Endothelial cell (in vitro differentiated cells): ENCODE measurements around the gene UTF1. TPM values are rescaled to one million over a fixed set of nuclear protein-coding genes. Genes with fewer than 3 reads are reported as not detected.
"Not testable (repeated sequence)": the region's sequence is repeated elsewhere in the genome, so short reads cannot be mapped to it uniquely, and the experiment has no call there.

Experiments
- DNase-seq: peaks from one replicate; pipeline ENCODE4 v3.0.0; 2021; ENCODE audit warnings: low spot score
- H3K27ac Mint-ChIP-seq: one replicate; pipeline ENCODE4 v1.8.0; 2021; ENCODE audit warnings: mixed read lengths, inconsistent platforms; ENCODE audit not compliant: unreplicated experiment
- H3K27me3 Mint-ChIP-seq: one replicate; pipeline ENCODE4 v1.8.0; 2021; ENCODE audit warnings: mild to moderate bottlenecking, moderate library complexity, mixed read lengths, inconsistent platforms; ENCODE audit not compliant: unreplicated experiment
- H3K36me3 Mint-ChIP-seq: one replicate; pipeline ENCODE4 v1.8.0; 2021; ENCODE audit warnings: mild to moderate bottlenecking, low read depth, mixed read lengths, inconsistent platforms; ENCODE audit not compliant: unreplicated experiment
- H3K4me1 Mint-ChIP-seq: one replicate; pipeline ENCODE4 v1.8.0; 2021; ENCODE audit warnings: mild to moderate bottlenecking, mixed read lengths, inconsistent platforms; ENCODE audit not compliant: unreplicated experiment
- H3K4me3 Mint-ChIP-seq: one replicate; pipeline ENCODE4 v1.8.0; 2021; ENCODE audit warnings: mild to moderate bottlenecking, mixed read lengths, inconsistent platforms; ENCODE audit not compliant: unreplicated experiment
- H3K9me3 Mint-ChIP-seq: one replicate; pipeline ENCODE4 v1.8.0; 2021; ENCODE audit warnings: mixed read lengths, inconsistent platforms; ENCODE audit not compliant: unreplicated experiment
- total RNA-seq: library from RNA; stranded (reverse); fragmentation: NEBNext Ultra II Directional; extraction: Animal tissue kit (Norgen Biotek cat#: 25700); gene quantifications from one replicate; pipeline ENCODE4 v1.2.1, GENCODE V29; 2021; ENCODE audit not compliant: unreplicated experiment
- TF ChIP-seq, protein P1 (sequence below): fragments of 200-600 bp; sonication (generic); IDR thresholded peaks from one replicate; pipeline ENCODE4 v1.5.0; 2021; ENCODE audit warnings: antibody characterized with exemption; ENCODE audit not compliant: unreplicated experiment

Gene UTF1
- total RNA-seq, 1 donor from 2014 or later = 0.38 TPM

DNA sequence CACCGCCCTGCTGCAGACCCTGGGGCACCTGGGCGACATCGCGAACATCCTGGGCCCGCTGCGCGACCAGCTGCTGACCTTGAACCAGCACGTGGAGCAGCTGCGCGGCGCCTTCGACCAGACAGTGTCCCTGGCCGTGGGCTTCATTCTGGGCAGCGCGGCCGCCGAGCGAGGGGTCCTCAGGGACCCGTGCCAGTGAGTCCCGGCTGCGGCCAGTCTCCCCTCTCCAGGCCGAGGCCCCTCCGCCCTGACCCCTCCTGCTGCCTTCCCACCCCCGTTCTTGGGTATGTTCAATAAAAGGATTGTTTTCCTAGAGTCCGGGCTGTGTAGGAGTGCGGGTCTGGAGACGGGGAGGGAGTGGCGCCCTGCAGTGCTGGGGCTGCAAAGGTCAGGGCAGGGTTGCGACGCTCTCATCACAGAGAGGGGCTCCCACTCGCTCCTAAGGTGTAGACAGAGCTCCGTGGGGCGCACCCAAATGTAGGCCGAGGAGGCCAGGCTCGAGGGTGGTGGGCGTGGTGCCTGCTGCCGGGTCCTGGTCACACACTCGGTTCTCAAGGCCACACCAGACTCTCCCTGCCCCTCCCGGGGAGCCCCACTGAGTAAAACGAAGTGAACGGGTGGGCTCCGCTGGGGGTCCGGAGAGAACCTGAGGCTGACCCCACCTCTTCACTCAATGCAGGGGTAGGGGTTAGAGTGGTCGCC, 1.4 kb downstream of the UTF1 start:
- H3K27ac Mint-ChIP-seq = no peak overlapping the region
- no peak overlapping the region for H3K4me3 Mint-ChIP-seq
- H3K9me3 Mint-ChIP-seq = no peaks in the 10 kb centered on the region
- no peak for DNase-seq
- H3K36me3 Mint-ChIP-seq = peaks cover 4% of the 10 kb centered on the region
- peaks cover 30% of the 10 kb centered on the region for H3K27me3 Mint-ChIP-seq
- peaks cover 5% of the 10 kb centered on the region for H3K4me1 Mint-ChIP-seq
- TF ChIP-seq, protein P1, sequence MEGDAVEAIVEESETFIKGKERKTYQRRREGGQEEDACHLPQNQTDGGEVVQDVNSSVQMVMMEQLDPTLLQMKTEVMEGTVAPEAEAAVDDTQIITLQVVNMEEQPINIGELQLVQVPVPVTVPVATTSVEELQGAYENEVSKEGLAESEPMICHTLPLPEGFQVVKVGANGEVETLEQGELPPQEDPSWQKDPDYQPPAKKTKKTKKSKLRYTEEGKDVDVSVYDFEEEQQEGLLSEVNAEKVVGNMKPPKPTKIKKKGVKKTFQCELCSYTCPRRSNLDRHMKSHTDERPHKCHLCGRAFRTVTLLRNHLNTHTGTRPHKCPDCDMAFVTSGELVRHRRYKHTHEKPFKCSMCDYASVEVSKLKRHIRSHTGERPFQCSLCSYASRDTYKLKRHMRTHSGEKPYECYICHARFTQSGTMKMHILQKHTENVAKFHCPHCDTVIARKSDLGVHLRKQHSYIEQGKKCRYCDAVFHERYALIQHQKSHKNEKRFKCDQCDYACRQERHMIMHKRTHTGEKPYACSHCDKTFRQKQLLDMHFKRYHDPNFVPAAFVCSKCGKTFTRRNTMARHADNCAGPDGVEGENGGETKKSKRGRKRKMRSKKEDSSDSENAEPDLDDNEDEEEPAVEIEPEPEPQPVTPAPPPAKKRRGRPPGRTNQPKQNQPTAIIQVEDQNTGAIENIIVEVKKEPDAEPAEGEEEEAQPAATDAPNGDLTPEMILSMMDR = no peak

DNA sequence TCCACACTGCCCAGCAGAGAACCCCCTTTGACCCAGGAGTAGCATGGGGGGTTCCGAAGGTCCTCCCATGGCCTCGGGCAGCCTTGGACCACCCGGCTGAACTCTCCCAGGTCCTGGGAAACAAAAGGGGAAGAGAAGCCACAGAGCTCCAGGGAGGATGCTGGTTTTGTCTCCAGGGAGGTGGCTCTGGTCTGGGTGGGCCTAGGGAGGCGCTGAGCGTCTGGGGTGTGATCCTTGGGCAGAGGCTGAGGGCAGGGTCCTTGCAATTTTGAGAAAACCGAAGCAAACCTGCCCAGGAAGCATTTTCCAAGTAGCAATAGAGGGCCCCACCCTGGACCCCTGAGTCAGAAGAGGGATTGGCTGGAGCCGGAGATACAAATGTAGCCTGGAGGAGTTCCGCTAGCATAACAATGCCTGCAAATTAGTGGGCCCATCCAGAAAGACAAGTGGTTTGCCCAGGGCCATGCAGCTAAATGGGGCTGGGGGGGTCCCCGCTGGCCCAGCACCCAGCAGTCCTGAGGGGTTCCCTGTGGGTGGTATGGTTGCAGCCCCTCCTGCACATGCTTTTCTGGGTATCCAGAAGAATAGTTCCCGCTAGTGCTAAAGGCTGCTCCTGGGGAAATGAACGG, 2.0 kb downstream of the UTF1 start:
- Mint-ChIP-seq H3K4me3 (no peak overlapping the region), H3K36me3 (peaks cover 4% of the 10 kb centered on the region), H3K27me3 (peaks cover 27% of the 10 kb centered on the region), H3K27ac (no peak overlapping the region), H3K4me1 (peaks cover 5% of the 10 kb centered on the region), H3K9me3 (no peaks in the 10 kb centered on the region)
- DNase-seq = no peak
- TF ChIP-seq, protein P1 = no peak

DNA sequence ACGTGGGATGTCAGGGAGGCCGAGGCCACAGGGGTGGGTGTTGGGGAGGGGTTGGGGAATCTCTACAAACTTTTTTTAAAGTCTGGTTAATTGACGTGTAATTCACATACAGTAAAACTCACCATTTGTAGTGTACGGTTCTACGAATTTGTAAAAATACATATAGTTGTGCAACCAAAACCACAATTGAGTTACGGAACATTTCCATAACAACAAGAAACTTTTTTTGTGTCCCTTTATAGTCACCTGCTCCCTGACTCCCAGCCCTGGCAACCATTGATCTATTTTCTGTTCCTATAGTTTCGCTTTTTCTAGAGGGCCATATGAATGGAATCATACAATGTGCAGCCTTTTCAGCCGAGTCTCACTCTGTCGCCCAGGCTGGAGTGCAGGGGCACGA, 4.8 kb downstream of the UTF1 start:
- H3K36me3 Mint-ChIP-seq, H3K9me3 Mint-ChIP-seq, H3K4me1 Mint-ChIP-seq, DNase-seq, H3K27ac Mint-ChIP-seq, H3K4me3 Mint-ChIP-seq: not testable (repeated sequence)
- H3K27me3 Mint-ChIP-seq = peaks cover 22% of the 10 kb centered on the region

DNA sequence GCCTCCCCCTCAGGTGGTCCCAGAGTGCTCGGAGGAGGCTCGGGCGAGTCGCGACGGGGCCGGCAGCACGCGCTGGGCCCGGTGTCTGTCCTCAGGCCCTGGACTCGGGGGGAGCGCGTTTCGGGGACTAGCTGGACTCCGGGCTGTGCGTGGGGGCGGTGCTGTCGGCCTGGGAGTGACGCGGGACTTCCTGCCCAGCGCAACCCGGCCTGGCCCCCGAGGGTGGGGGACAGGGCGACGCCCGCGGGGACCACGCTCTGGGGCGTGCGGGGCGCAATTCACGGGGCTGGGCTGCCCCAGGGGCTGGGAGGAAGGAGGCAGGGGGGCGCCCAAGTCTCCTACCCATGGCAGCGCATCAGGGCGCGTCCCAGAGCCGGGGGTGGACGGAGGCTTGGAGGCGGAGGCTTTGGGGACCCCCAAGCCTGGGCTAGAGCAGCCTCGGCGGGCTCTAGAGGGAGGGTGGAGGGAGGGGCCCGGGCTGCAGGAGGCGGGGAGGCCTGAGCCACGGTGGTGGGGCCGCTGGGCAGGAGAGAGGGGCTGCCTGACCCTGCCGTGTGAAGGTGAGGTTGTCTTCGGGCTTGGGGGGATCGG, 5.3 kb downstream of the UTF1 start:
- no peak overlapping the region for H3K4me3 Mint-ChIP-seq
- H3K4me1 Mint-ChIP-seq = no peaks in the 10 kb centered on the region
- TF ChIP-seq, protein P1 = no peak
- no peak for DNase-seq
- peaks cover 22% of the 10 kb centered on the region for H3K27me3 Mint-ChIP-seq
- H3K9me3 Mint-ChIP-seq = no peaks in the 10 kb centered on the region
- no peak overlapping the region for H3K27ac Mint-ChIP-seq
- peaks cover 3% of the 10 kb centered on the region for H3K36me3 Mint-ChIP-seq

DNA sequence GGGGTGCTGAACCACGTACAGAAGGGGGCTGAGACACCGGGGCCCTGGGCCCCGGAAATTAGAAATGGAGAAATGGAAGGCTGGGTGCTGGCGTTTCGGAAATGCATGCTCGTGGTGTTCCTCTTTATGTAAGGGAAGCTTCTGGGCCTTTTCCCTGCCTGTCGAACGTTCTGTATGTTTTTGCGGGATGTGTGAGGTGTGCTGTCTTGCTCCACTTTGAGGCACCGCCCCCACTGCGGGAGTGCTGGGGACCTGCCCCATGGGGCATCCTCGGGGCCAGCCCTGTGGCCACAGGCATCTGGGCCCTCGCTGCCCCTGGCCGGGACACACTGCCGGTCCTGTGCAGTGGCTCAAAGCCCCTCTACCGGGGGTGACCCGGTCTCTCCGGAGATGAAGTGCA, 5.9 kb downstream of the UTF1 start:
- Mint-ChIP-seq H3K4me3 (no peak overlapping the region), H3K4me1 (no peaks in the 10 kb centered on the region)
- TF ChIP-seq, protein P1 = no peak

More for the DNA sequence above, 5.9 kb downstream of the UTF1 start:
- H3K9me3 Mint-ChIP-seq = no peaks in the 10 kb centered on the region
- H3K27me3 Mint-ChIP-seq = peaks cover 23% of the 10 kb centered on the region
- H3K27ac Mint-ChIP-seq = no peak overlapping the region
- DNase-seq = no peak
- peaks cover 3% of the 10 kb centered on the region for H3K36me3 Mint-ChIP-seq
